PC-9 (cell line): ENCODE results near the gene RNF212. TPM values are rescaled to one million over a fixed set of nuclear protein-coding genes. Genes with fewer than 3 reads are reported as not detected.

Experiments used
- BruUV-seq: library from RNA; stranded (reverse); fragments of 400-500 nt; replicated peaks from 2 replicates; lab custom pipeline; 2021; lab: Mats Ljungman, UMichigan
- CTCF ChIA-PET: fragments of 300-600 bp; sonication (Branson Sonifier 250); formaldehyde crosslinking; loops from one replicate; lab custom pipeline; 2022; ENCODE audit warnings: antibody characterized with exemption; lab: Charles Lee
- POLR2A ChIA-PET: fragments of 300-600 bp; sonication (Branson Sonifier 250); formaldehyde crosslinking; loops from one replicate; lab custom pipeline; 2022; ENCODE audit warnings: antibody characterized with exemption; ENCODE audit not compliant: unreplicated experiment; lab: Charles Lee
- DNase-seq, 2 experiments: peaks; one replicate each; pipeline versions ENCODE4 v3.0.0 to v3.0.0-alpha.2; 2015 to 2022; ENCODE audit warnings: mixed read lengths in 1 of 2
- H2AFZ ChIP-seq: fragments of 200-600 bp; sonication (generic); 2 replicates; pipeline ENCODE4 v1.8.1; 2017; ENCODE audit warnings: antibody characterized with exemption
- H3F3A ChIP-seq: fragments of 200-600 bp; sonication (generic); 2 replicates; pipeline ENCODE4 v1.8.1; 2017; ENCODE audit warnings: antibody characterized with exemption, mild to moderate bottlenecking, low read depth; ENCODE audit not compliant: insufficient read depth
- H3K27ac ChIP-seq: fragments of 200-600 bp; sonication (generic); 2 replicates; pipeline ENCODE4 v1.6.1; 2016; ENCODE audit warnings: mixed run types
- H3K27me3 ChIP-seq: fragments of 200-600 bp; sonication (generic); 2 replicates; pipeline ENCODE4 v1.6.1; 2016; ENCODE audit warnings: low read depth, mixed run types; ENCODE audit not compliant: insufficient read depth
- H3K36me3 ChIP-seq: fragments of 200-600 bp; sonication (generic); 2 replicates; pipeline ENCODE4 v1.6.1; 2016; ENCODE audit warnings: low read depth, mixed run types
- H3K4me1 ChIP-seq: fragments of 200-600 bp; sonication (generic); replicated peaks from 2 replicates; pipeline ENCODE4 v1.6.1; 2016; ENCODE audit warnings: mixed run types; ENCODE audit not compliant: insufficient read depth
- H3K4me2 ChIP-seq: fragments of 200-600 bp; sonication (generic); 2 replicates; pipeline ENCODE4 v1.6.1; 2017; ENCODE audit warnings: mixed run types
- H3K4me3 ChIP-seq: fragments of 200-600 bp; sonication (generic); 2 replicates; pipeline ENCODE4 v1.6.1; 2016; ENCODE audit warnings: mixed run types
- H3K79me2 ChIP-seq: fragments of 200-600 bp; sonication (generic); 2 replicates; pipeline ENCODE4 v1.6.1; 2017; ENCODE audit warnings: low read depth, mixed run types
- H3K9me2 ChIP-seq: fragments of 200-600 bp; sonication (generic); 2 replicates; pipeline ENCODE4 v1.8.1; 2017; ENCODE audit warnings: mild to moderate bottlenecking; ENCODE audit not compliant: insufficient read depth
- H3K9me3 ChIP-seq: fragments of 200-600 bp; sonication (generic); 2 replicates; pipeline ENCODE4 v1.8.1; 2016; ENCODE audit warnings: low read depth; ENCODE audit not compliant: insufficient read depth
- H4K20me1 ChIP-seq: fragments of 200-600 bp; sonication (generic); 2 replicates; pipeline ENCODE4 v1.8.1; 2017; ENCODE audit not compliant: insufficient read depth
- CTCF ChIP-seq: fragments of 200-600 bp; sonication (generic); conservative IDR thresholded peaks from 2 replicates; pipeline ENCODE4 v1.6.1; 2017; ENCODE audit warnings: mixed run types, antibody characterized with exemption, mild to moderate bottlenecking, moderate library complexity
- EZH2 ChIP-seq: fragments of 200-600 bp; sonication (generic); IDR thresholded peaks from 2 replicates; pipeline ENCODE4 v1.8.0; 2017; ENCODE audit warnings: antibody characterized with exemption, low read depth
- intact Hi-C: fragments of 100-400 bp; cut with micrococcal nuclease; formaldehyde crosslinking; loops from one replicate; pipeline ENCODE4 v1.10.0; 2022; ENCODE audit not compliant: unreplicated experiment
- total RNA-seq: library from RNA; stranded (reverse); gene quantifications from 2 replicates; pipeline ENCODE4 v1.2.3, GENCODE V29; 2021

Gene RNF212
- total RNA-seq, 1 experiment from 2014 or later, result 4.2 TPM

- no peaks in the 10 kb centered on the region for H3F3A ChIP-seq
- no peaks in the 10 kb centered on the region for H3K9me3 ChIP-seq
- DNase-seq, result no peak
- ChIA-PET CTCF (no interaction called here), POLR2A (no interaction called here)
- no peaks in the 10 kb centered on the region; the same call in 1 of the 2 replicates for H3K9me2 ChIP-seq
- TF ChIP-seq CTCF (no peak), EZH2 (no peak)
- no peak overlapping the region for H3K4me3 ChIP-seq
- H2AFZ ChIP-seq, result no peak overlapping the region
- H3K27me3 ChIP-seq, result no peaks in the 10 kb centered on the region
- peaks cover 4% of the 10 kb centered on the region; the same call in 1 of the 2 replicates for H4K20me1 ChIP-seq
- no peaks in the 10 kb centered on the region for H3K4me1 ChIP-seq
- no peaks in the 10 kb centered on the region for H3K36me3 ChIP-seq
- H3K27ac ChIP-seq, result no peak overlapping the region
- H3K79me2 ChIP-seq, result no peaks in the 10 kb centered on the region
- no peak overlapping the region for H3K4me2 ChIP-seq
- BruUV-seq, result no TSS peak
- intact Hi-C loops, result no loop called here
These were observed 11.5 kb upstream of the RNF212 start for GRCh38 chr4:1124818-1125217.

GRCh38 chr4:1122505-1122904 lies 9.1 kb upstream of the RNF212 start:
- BruUV-seq, result no TSS peak
- intact Hi-C loops, result no loop called here
- H3K27me3 ChIP-seq, result no peaks in the 10 kb centered on the region
- no peaks in the 10 kb centered on the region for H3K36me3 ChIP-seq
- H3K4me3 ChIP-seq, result no peak overlapping the region
- ChIA-PET CTCF (interaction anchor here (0.5 kb wide), 1 partner anchor 8 kb away, joined by 5 read pairs; no protein-coding TSS in a partner anchor), POLR2A (no interaction called here)
- no peak overlapping the region for H3K27ac ChIP-seq
- no peak for DNase-seq
- H3K9me3 ChIP-seq, result no peaks in the 10 kb centered on the region
- no peaks in the 10 kb centered on the region for H3K79me2 ChIP-seq
- no peaks in the 10 kb centered on the region; the same call in 1 of the 2 replicates for H3K9me2 ChIP-seq
- H3K4me2 ChIP-seq, result no peak overlapping the region
- no peaks in the 10 kb centered on the region for H3F3A ChIP-seq
- H2AFZ ChIP-seq, result no peak overlapping the region
- H4K20me1 ChIP-seq, result peaks cover 4% of the 10 kb centered on the region; the same call in 1 of the 2 replicates
- no peaks in the 10 kb centered on the region for H3K4me1 ChIP-seq
- TF ChIP-seq EZH2, result no peak
- no peak for TF ChIP-seq CTCF

- TF ChIP-seq CTCF (no peak), EZH2 (no peak)
- POLR2A ChIA-PET, result no interaction called here
- Histone ChIP-seq H3K9me3 (no peaks in the 10 kb centered on the region), H2AFZ (no peak overlapping the region), H4K20me1 (no peaks in the 10 kb centered on the region), H3K36me3 (no peaks in the 10 kb centered on the region), H3K79me2 (no peaks in the 10 kb centered on the region), H3K4me1 (peaks cover 14% of the 10 kb centered on the region), H3K27me3 (peaks cover 3% of the 10 kb centered on the region; the same call in 1 of the 2 replicates), H3K27ac (no peak overlapping the region), H3F3A (peaks cover 13% of the 10 kb centered on the region), H3K4me2 (no peak overlapping the region), H3K4me3 (no peak overlapping the region), H3K9me2 (no peaks in the 10 kb centered on the region; the same call in 1 of the 2 replicates)
- DNase-seq, result no peak
- CTCF ChIA-PET, result no interaction called here
- no TSS peak for BruUV-seq
- intact Hi-C loops, result no loop called here
These were observed 3.5 kb upstream of the RNF212 start for GRCh38 chr4:1116838-1117237.
